Cardiac muscle cell (in vitro differentiated cells and primary cell): Measurements from ENCODE around the gene RBM28. TPM values are rescaled to one million over a fixed set of nuclear protein-coding genes. Genes with fewer than 3 reads are reported as not detected.

Source experiments
- DNase-seq, 2 donors: peaks; one replicate each; pipeline versions ENCODE4 v3.0.0 to v3.0.0-alpha.2; 2010 to 2017; ENCODE audit warnings: low read depth in 1 of 2, low spot score in 1 of 2
- H3K27ac ChIP-seq: fragments of 200-600 bp; sonication (generic); 2 replicates; pipeline ENCODE4 v1.5.1; 2016
- H3K27me3 ChIP-seq: fragments of 200-600 bp; sonication (generic); 2 replicates; pipeline ENCODE4 v1.6.0; 2016; ENCODE audit warnings: control low read depth
- H3K36me3 ChIP-seq: fragments of 200-600 bp; sonication (generic); 2 replicates; pipeline ENCODE4 v1.5.1; 2016; ENCODE audit warnings: control low read depth
- H3K4me1 ChIP-seq: fragments of 200-600 bp; sonication (generic); 2 replicates; pipeline ENCODE4 v1.8.1; 2017; ENCODE audit warnings: low read depth, mild to moderate bottlenecking, mixed run types
- H3K4me3 ChIP-seq: fragments of 200-600 bp; sonication (generic); 2 replicates; pipeline ENCODE4 v1.5.1; 2016; ENCODE audit warnings: mild to moderate bottlenecking
- H3K9me3 ChIP-seq: fragments of 200-600 bp; sonication (generic); 2 replicates; pipeline ENCODE4 v1.5.1; 2017; ENCODE audit warnings: low read depth, mild to moderate bottlenecking, control low read depth
- polyA plus RNA-seq: library from polyadenylated mRNA; unstranded; fragments of >200 nt; fragmentation: Nextera tagmentation; extraction: Ambion mirVana; gene quantifications from 2 replicates; pipeline ENCODE4 v1.2.1, GENCODE V29; 2016
- total RNA-seq: library from RNA; depleted of rRNA; stranded (reverse); fragments of >200 nt; gene quantifications from 2 replicates; pipeline ENCODE4 v1.2.3, GENCODE V29; 2016
- TF ChIP-seq, protein P1 (sequence below): IDR thresholded peaks from 2 replicates; pipeline ENCODE4 v1.5.1; 2012; ENCODE audit warnings: low read depth, mild to moderate bottlenecking, low read length

Gene RBM28
- total and polyA plus RNA-seq, 2 experiments from 2014 or later: 23.0 to 26.4 TPM

GRCh38 chr7:128263420-128263819 is 80.3 kb downstream of the RBM28 start:
- Histone ChIP-seq H3K27ac (no peak overlapping the region), H3K27me3 (no peaks in the 10 kb centered on the region), H3K4me3 (no peak overlapping the region), H3K36me3 (no peaks in the 10 kb centered on the region), H3K9me3 (no peaks in the 10 kb centered on the region), H3K4me1 (no peaks in the 10 kb centered on the region)
- no peak for DNase-seq
- TF ChIP-seq, protein P1, sequence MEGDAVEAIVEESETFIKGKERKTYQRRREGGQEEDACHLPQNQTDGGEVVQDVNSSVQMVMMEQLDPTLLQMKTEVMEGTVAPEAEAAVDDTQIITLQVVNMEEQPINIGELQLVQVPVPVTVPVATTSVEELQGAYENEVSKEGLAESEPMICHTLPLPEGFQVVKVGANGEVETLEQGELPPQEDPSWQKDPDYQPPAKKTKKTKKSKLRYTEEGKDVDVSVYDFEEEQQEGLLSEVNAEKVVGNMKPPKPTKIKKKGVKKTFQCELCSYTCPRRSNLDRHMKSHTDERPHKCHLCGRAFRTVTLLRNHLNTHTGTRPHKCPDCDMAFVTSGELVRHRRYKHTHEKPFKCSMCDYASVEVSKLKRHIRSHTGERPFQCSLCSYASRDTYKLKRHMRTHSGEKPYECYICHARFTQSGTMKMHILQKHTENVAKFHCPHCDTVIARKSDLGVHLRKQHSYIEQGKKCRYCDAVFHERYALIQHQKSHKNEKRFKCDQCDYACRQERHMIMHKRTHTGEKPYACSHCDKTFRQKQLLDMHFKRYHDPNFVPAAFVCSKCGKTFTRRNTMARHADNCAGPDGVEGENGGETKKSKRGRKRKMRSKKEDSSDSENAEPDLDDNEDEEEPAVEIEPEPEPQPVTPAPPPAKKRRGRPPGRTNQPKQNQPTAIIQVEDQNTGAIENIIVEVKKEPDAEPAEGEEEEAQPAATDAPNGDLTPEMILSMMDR: no peak

DNA sequence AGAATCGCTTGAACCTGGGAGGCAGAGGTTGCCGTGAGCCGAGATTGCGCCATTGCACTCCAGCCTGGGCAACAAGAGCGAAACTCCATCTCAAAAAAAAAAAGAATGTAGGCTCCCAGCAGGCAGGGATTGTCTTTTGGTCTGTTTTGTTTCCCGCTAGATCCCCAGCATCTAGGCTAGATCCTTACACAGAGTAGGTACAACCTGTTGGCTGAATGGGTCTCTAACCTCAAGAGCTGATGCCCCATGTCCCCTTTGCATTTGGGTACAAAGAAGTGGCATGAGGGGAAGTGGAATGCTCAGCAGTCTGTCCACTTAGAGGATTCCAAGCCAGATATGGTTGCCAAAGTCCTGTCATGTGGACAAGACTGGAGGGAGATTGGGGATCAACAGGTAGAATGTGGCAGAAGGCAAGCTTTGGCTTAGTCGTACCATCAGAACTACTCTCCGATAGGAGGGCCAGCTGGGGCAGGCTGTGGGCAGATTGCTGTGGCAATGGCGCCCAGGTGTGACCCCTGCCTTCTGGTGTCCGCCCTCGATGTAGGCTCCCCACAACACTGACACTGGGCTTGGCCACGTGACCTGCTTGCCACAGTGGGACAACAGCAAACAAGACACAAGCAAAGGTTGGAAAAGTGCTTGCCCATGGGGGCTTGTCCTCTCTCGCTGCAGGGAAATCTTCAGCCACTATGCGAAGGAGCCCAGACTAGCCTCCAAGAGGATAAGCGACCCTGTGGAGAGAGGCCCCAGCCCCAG is 81.3 kb downstream of the RBM28 start:
- TF ChIP-seq, protein P1: no peak
- H3K27ac ChIP-seq: no peak overlapping the region
- H3K9me3 ChIP-seq: no peaks in the 10 kb centered on the region
- H3K36me3 ChIP-seq: no peaks in the 10 kb centered on the region
- H3K4me3 ChIP-seq: no peak overlapping the region
- H3K4me1 ChIP-seq: no peaks in the 10 kb centered on the region
- no peak for DNase-seq
- H3K27me3 ChIP-seq: no peaks in the 10 kb centered on the region

GRCh38 chr7:128260069-128260795 is 83.5 kb downstream of the RBM28 start:
- Histone ChIP-seq H3K27ac (no peak overlapping the region), H3K9me3 (no peaks in the 10 kb centered on the region), H3K4me1 (no peaks in the 10 kb centered on the region), H3K4me3 (no peak overlapping the region), H3K36me3 (no peaks in the 10 kb centered on the region), H3K27me3 (no peaks in the 10 kb centered on the region)
- DNase-seq: no peak
- TF ChIP-seq, protein P1: no peak

DNA sequence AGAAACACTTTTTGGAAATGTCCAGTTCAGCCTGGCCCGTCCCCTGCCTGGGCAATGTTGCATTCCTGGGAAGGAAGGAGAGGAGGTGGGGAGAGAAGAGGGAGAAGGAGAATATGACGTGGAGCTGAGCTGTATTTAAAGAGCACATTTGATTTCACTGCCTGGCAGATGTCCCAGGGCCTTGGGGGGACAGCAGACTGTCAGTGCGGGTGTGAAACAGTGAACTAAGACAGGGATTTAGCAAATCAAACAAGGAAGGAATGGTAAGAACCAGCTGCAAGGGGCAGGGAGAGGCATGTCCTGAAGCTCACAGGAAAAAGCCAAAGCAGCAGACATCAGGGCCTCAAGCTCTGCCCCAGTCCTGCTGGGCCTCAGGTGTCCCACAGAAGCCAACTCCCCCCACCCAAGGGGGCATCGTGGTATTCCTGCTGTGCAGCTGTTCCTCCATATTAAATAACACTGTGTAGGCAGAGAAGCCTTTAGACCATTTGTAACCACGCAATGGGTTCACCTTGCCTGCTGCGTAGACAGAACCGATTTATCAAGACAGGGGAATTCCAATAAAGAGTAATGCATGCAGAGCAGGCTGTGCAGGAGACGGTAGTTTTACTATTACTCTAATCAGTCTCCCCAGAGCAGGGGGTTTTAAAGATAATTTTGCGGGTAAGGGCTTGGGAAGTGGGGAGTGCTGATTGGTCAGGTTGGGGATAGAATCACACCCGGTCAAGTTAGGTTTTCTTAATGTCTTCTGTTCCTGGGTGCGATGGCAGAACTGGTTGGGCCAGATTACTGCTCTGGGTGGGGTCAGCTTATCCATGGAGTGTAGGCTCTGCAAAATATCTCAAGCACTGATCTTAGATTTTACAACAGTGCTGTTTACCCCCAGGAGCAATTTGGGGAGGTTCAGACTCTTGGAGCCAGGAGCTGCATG is 84.3 kb downstream of the RBM28 start:
- TF ChIP-seq, protein P1: no peak
- DNase-seq: peak in 1 of 2 donors; percentile 37
- H3K9me3 ChIP-seq: no peaks in the 10 kb centered on the region
- no peak overlapping the region for H3K4me3 ChIP-seq
- H3K4me1 ChIP-seq: no peaks in the 10 kb centered on the region
- no peak overlapping the region for H3K27ac ChIP-seq
- no peaks in the 10 kb centered on the region for H3K36me3 ChIP-seq
- H3K27me3 ChIP-seq: no peaks in the 10 kb centered on the region

DNA sequence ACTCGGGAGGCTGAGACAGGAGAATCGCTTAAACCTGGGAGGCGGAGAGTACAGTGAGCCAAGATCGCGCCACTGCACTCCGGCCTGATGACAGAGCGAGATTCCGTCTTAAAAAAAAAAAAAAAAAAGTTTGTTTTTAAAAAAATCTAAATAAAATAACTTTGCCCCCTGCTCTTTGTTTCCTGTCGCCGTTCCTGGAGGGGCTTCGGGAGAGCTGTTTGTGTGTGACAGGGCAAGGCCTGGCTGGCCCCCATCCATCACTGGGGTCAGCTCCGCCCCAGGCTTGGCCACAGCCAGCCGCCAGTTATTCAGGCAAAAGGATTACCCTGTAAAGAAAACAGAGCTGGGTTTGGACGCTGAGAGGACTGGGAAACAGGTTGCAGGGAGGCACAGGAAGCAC is 86.2 kb downstream of the RBM28 start:
- H3K4me3 ChIP-seq: no peak overlapping the region
- H3K27ac ChIP-seq: no peak overlapping the region
- DNase-seq: no peak
- H3K4me1 ChIP-seq: no peaks in the 10 kb centered on the region
- TF ChIP-seq, protein P1: no peak
- no peaks in the 10 kb centered on the region for H3K27me3 ChIP-seq
- no peaks in the 10 kb centered on the region for H3K9me3 ChIP-seq
- H3K36me3 ChIP-seq: no peaks in the 10 kb centered on the region
